Endothelial cell of umbilical vein (primary cell): ENCODE results near the gene PRRT1B. TPM values are rescaled to one million over a fixed set of nuclear protein-coding genes. Genes with fewer than 3 reads are reported as not detected.
"Not testable (repeated sequence)": the region's sequence is repeated elsewhere in the genome, so short reads cannot be mapped to it uniquely, and the experiment has no call there.

ENCODE experiments used
- BruUV-seq: library from RNA; stranded (reverse); fragments of 400-500 nt; replicated peaks from 2 replicates; lab custom pipeline; 2021; lab: Mats Ljungman, UMichigan
- CTCF ChIA-PET: fragments of 300-600, 350-600 bp; sonication (Branson Sonifier 250); formaldehyde crosslinking; loops from one replicate; lab custom pipeline; 2021; ENCODE audit warnings: antibody characterized with exemption, inconsistent platforms; lab: Charles Lee
- POLR2A ChIA-PET: fragments of 300-600, 350-600 bp; sonication (Branson Sonifier 250); formaldehyde crosslinking; loops from one replicate; lab custom pipeline; 2021; ENCODE audit warnings: antibody characterized with exemption, inconsistent platforms; lab: Charles Lee
- DNase-seq: peaks from one replicate; pipeline ENCODE4 v3.0.0-alpha.2; 2011; ENCODE audit warnings: low read depth, low spot score
- FAIRE-seq: peaks from 2 replicates; lab custom pipeline; 2011; peaks lifted over from hg19 to GRCh38; lab: Jason Lieb, UNC
- H2AFZ ChIP-seq: 2 replicates; pipeline ENCODE4 v1.6.0; 2012; ENCODE audit warnings: low read depth, low read length, control low read depth, inconsistent platforms
- H3K27ac ChIP-seq: 2 replicates; pipeline ENCODE4 v1.5.1; 2011; ENCODE audit warnings: low read depth, mild to moderate bottlenecking, control low read depth, low read length, moderate library complexity; ENCODE audit not compliant: insufficient read depth
- H3K27me3 ChIP-seq, 2 experiments: 2 replicates each; pipeline versions ENCODE4 v1.6.0 to v1.6.1; 2011; ENCODE audit warnings: low read length in 2 of 2, mixed read lengths in 1 of 2; ENCODE audit not compliant: control insufficient read depth in 2 of 2, insufficient read depth in 2 of 2
- H3K36me3 ChIP-seq, 2 experiments: 2 replicates in 1 of 2; 3 replicates in 1 of 2; pipeline ENCODE4 v1.5.1; 2011; ENCODE audit warnings: low read length in 2 of 2, mild to moderate bottlenecking in 1 of 2, moderate library complexity in 1 of 2; ENCODE audit not compliant: control insufficient read depth in 2 of 2, insufficient read depth in 2 of 2; ENCODE audit errors: extremely low read depth in 1 of 2
- H3K4me1 ChIP-seq: 3 replicates; pipeline ENCODE4 v1.5.1; 2011; ENCODE audit warnings: mild to moderate bottlenecking, low read length; ENCODE audit not compliant: control insufficient read depth, insufficient read depth; ENCODE audit errors: extremely low read depth
- H3K4me2 ChIP-seq: 2 replicates; pipeline ENCODE4 v1.6.1; 2011; ENCODE audit warnings: low read length, control low read depth, mixed read lengths; ENCODE audit not compliant: insufficient read depth
- H3K4me3 ChIP-seq, 3 experiments: fragments of 200-600 bp in 1 of 3; sonication (generic), shearing (Covaris generic) in 1 of 3; replicated peaks in 1 of 3; 2 replicates each; pipeline ENCODE4 v1.5.1; 2011 to 2016; ENCODE audit warnings: control low read depth in 3 of 3, low read length in 3 of 3, mild to moderate bottlenecking in 2 of 3, inconsistent platforms in 1 of 3, low read depth in 1 of 3, moderate library complexity in 1 of 3; ENCODE audit not compliant: insufficient read depth in 1 of 3
- H3K79me2 ChIP-seq: 2 replicates; pipeline ENCODE4 v1.6.0; 2012; ENCODE audit warnings: low read length, inconsistent platforms; ENCODE audit not compliant: control insufficient read depth, insufficient read depth
- H3K9ac ChIP-seq: replicated peaks from 2 replicates; pipeline ENCODE3; 2011; ENCODE audit warnings: low read length, control low read depth; ENCODE audit not compliant: insufficient read depth; ENCODE audit errors: extremely low read depth
- H3K9me1 ChIP-seq: replicated peaks from 3 replicates; pipeline ENCODE4 v1.6.0; 2011; ENCODE audit warnings: mild to moderate bottlenecking, low read length; ENCODE audit not compliant: control insufficient read depth, insufficient read depth; ENCODE audit errors: extremely low read depth
- H3K9me3 ChIP-seq: replicated peaks from 2 replicates; pipeline ENCODE4 v1.5.1; 2012; ENCODE audit warnings: low read length, inconsistent platforms; ENCODE audit not compliant: control insufficient read depth, insufficient read depth
- H4K20me1 ChIP-seq: replicated peaks from 2 replicates; pipeline ENCODE3; 2011; ENCODE audit warnings: mild to moderate bottlenecking, low read length; ENCODE audit not compliant: control insufficient read depth, insufficient read depth; ENCODE audit errors: extremely low read depth
- EZH2 ChIP-seq: IDR thresholded peaks from 2 replicates; pipeline ENCODE4 v1.6.1; 2012; ENCODE audit warnings: borderline replicate concordance, low read depth, mild to moderate bottlenecking, moderate library complexity, low read length, inconsistent platforms; ENCODE audit not compliant: severe bottlenecking
- FOS ChIP-seq: IDR thresholded peaks from 2 replicates; pipeline ENCODE4 v1.6.1; 2011; ENCODE audit warnings: mild to moderate bottlenecking, low read length, moderate library complexity, borderline replicate concordance; ENCODE audit not compliant: insufficient read depth
- GATA2 ChIP-seq: IDR thresholded peaks from 2 replicates; pipeline ENCODE4 v1.7.0; 2011; ENCODE audit warnings: low read depth, mild to moderate bottlenecking, moderate library complexity, mixed read lengths, low read length; ENCODE audit not compliant: insufficient read length, insufficient read depth
- JUN ChIP-seq: IDR thresholded peaks from 2 replicates; pipeline ENCODE4 v1.6.1; 2011; ENCODE audit warnings: borderline replicate concordance, low read depth; ENCODE audit not compliant: insufficient read length, insufficient read depth
- MYC ChIP-seq: IDR thresholded peaks from one replicate; pipeline ENCODE4 v1.6.1; 2011; ENCODE audit warnings: mild to moderate bottlenecking, low read depth, low read length
- POLR2A ChIP-seq: IDR thresholded peaks from 2 replicates; pipeline ENCODE4 v1.6.1; 2012; ENCODE audit warnings: low read depth, mild to moderate bottlenecking, control low read depth, low read length
- POLR2AphosphoS5 ChIP-seq: IDR thresholded peaks from 2 replicates; pipeline ENCODE4 v1.6.1; 2012; ENCODE audit warnings: low read depth, mild to moderate bottlenecking, control low read depth, low read length, moderate library complexity; ENCODE audit not compliant: insufficient read depth
- dilution Hi-C: fragments of 300-500 bp; cut with MboI; formaldehyde crosslinking; loops from one replicate; pipeline ENCODE4 v1.15.0; 2019; ENCODE audit warnings: low sequenced_read_pairs; ENCODE audit not compliant: extremely low pct_ligation_motif_present
- intact Hi-C: fragments of 100-400 bp; cut with micrococcal nuclease; formaldehyde crosslinking; loops from one replicate; pipeline ENCODE4 v1.10.0; 2022
- polyA plus RNA-seq, 4 experiments: library from polyadenylated mRNA; depleted of rRNA in 3 of 4; stranded (reverse) in 3 of 4; unstranded in 1 of 4; fragments of >200 nt; gene quantifications; 2 replicates each; pipeline versions ENCODE4 v1.2.1 to v1.2.3, GENCODE V29; 2011 to 2012; ENCODE audit warnings: missing spikeins in 1 of 4
- total RNA-seq: library from RNA; stranded (reverse); gene quantifications from 2 replicates; pipeline ENCODE4 v1.2.3, GENCODE V29; 2021
- TF ChIP-seq, protein P1 (sequence below), 2 donors: IDR thresholded peaks; 1 replicate in 1 of 2; 2 replicates in 1 of 2; pipeline ENCODE4 v1.5.1; 2011; ENCODE audit warnings: low read length in 2 of 2, mild to moderate bottlenecking in 2 of 2, moderate library complexity in 2 of 2, control low read depth in 1 of 2, inconsistent platforms in 1 of 2, low read depth in 1 of 2; ENCODE audit not compliant: insufficient read depth in 1 of 2; ENCODE audit errors: extremely low read depth in 1 of 2
- TF ChIP-seq, protein P2 (sequence below): IDR thresholded peaks from 2 replicates; pipeline ENCODE4 v1.6.1; 2011; ENCODE audit not compliant: insufficient read depth, insufficient read length

Gene PRRT1B
- total and polyA plus RNA-seq, 2 donors (not counting 3 experiments of a cell fraction or from before 2014, with no cell fraction given), result not detected

DNA sequence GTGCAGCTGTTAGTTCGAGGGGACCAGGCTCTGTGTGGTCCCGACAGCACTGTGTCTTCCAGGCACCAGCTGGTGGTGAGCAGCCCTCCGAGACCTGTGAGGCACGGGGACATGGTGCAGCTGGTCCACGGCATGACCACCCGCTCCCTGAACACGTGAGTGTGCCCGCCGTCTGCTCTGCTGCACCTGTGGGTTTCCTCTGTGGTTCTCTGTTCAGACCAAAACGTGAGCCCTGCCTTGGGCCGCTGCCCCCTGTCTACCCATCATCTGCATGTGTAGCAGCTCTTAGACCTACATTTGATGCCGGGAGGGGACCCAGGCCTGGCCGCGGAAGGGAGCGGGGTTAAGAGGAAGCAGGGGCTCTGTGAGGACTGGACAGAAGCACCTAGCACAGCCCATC lies 32.1 kb upstream of the PRRT1B start:
- Histone ChIP-seq H3K27ac (no peak overlapping the region), H3K9me1 (no peaks in the 10 kb centered on the region), H3K9me3 (no peaks in the 10 kb centered on the region), H2AFZ (no peak overlapping the region), H3K9ac (no peak overlapping the region), H3K4me3 (no peak overlapping the region), H4K20me1 (no peaks in the 10 kb centered on the region), H3K79me2 (no peaks in the 10 kb centered on the region), H3K4me1 (no peaks in the 10 kb centered on the region), H3K27me3 (no peaks in the 10 kb centered on the region), H3K36me3 (peaks cover 18 to 71% of the 10 kb centered on the region in 2 experiments), H3K4me2 (no peak overlapping the region)
- ChIA-PET POLR2A (no interaction called here), CTCF (interaction anchor here (1.1 kb wide), 1 partner anchor 10 kb away, joined by 3 read pairs; no protein-coding TSS in a partner anchor)
- no peak for TF ChIP-seq POLR2AphosphoS5
- no peak for TF ChIP-seq FOS
- TF ChIP-seq, protein P1, sequence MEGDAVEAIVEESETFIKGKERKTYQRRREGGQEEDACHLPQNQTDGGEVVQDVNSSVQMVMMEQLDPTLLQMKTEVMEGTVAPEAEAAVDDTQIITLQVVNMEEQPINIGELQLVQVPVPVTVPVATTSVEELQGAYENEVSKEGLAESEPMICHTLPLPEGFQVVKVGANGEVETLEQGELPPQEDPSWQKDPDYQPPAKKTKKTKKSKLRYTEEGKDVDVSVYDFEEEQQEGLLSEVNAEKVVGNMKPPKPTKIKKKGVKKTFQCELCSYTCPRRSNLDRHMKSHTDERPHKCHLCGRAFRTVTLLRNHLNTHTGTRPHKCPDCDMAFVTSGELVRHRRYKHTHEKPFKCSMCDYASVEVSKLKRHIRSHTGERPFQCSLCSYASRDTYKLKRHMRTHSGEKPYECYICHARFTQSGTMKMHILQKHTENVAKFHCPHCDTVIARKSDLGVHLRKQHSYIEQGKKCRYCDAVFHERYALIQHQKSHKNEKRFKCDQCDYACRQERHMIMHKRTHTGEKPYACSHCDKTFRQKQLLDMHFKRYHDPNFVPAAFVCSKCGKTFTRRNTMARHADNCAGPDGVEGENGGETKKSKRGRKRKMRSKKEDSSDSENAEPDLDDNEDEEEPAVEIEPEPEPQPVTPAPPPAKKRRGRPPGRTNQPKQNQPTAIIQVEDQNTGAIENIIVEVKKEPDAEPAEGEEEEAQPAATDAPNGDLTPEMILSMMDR (IDR thresholded peaks at IDR 0.05; ENCODE audit: extremely low read depth in 1 of 2, insufficient read depth in 1 of 2, low read depth in 1 of 2, low read length in 2 of 2), result no peak
- TF ChIP-seq MYC, result no peak
- no peak for TF ChIP-seq GATA2
- TF ChIP-seq, protein P2, sequence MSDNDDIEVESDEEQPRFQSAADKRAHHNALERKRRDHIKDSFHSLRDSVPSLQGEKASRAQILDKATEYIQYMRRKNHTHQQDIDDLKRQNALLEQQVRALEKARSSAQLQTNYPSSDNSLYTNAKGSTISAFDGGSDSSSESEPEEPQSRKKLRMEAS, result no peak
- no peak for TF ChIP-seq EZH2
- TF ChIP-seq POLR2A, result no peak
- no peak for TF ChIP-seq JUN
- dilution Hi-C loops (no loop called here), intact Hi-C loops (no loop called here)
- DNase-seq (no peak), FAIRE-seq (no peak)
- BruUV-seq, result no TSS peak

DNA sequence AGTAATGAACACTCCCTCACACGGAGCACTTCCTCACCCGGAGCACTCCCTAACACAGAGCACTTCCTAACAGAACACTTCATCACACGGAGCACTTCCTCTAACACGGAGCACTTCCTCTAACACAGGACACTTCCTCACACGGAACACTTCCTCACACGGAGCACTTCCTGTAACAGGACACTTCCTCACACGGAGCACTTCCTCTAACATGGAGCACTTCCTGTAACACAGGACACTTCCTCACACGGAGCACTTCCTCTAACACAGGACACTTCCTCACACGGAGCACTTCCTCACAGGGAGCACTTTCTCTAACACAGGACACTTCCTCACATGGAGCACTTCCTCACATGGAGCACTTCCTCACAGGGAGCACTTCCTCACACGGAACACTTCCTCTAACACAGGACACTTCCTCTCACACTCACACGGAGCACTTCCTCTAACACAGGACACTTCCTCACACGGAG lies 29.7 kb upstream of the PRRT1B start:
- BruUV-seq, dilution Hi-C loops, H3K9ac ChIP-seq, H4K20me1 ChIP-seq, H3K27ac ChIP-seq, CTCF ChIA-PET, H3K9me3 ChIP-seq, H3K4me2 ChIP-seq, H3K4me3 ChIP-seq, DNase-seq, intact Hi-C loops, H3K9me1 ChIP-seq, FAIRE-seq, H2AFZ ChIP-seq, H3K79me2 ChIP-seq, POLR2A ChIA-PET, H3K27me3 ChIP-seq, H3K4me1 ChIP-seq: not testable (repeated sequence)
- H3K36me3 ChIP-seq, result peaks cover 24 to 78% of the 10 kb centered on the region in 2 experiments
